ENCODE measurements around the gene VSIR. TPM values are rescaled to one million over a fixed set of nuclear protein-coding genes. Genes with fewer than 3 reads are reported as not detected.

Gene VSIR
- total and polyA plus RNA-seq, 2 donors from 2014 or later = 32.1 to 66.6 TPM

DNA sequence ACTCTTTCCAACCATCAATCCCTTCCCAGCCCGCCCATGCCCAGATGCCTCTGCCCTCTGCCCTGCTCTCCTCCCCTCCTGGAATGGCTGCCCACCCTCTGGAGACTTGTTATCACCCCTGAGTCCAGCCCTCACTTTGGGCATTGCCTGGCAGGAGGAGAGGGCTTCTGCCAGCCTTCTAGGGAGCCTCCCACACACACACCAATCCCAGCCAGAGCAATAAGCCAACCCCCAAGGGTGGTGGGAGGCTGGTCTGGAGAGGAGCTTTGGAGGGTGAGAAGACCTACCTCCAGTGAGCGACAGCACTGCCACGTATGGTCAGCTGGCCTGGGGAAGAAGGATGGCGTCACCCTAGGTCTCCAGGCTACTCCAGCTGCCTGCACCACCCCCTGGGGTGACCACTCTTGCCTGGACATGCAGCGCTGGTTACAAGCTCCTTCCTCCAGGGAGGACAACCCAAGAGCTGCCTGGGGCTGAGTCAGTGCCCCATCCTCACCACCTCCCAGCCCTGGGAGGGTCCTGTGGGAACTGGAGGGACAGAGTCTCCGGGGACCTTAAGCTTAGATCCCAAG lies 62.2 kb downstream of the VSIR start:
- Histone ChIP-seq H3K27ac (ENCODE audit: low read depth in 2 of 2, low read length in 2 of 2) (no peak overlapping the region), H3K4me1 (ENCODE audit: control insufficient read depth in 2 of 3, insufficient read depth in 2 of 3, low read depth in 1 of 3, low read length in 3 of 3) (peaks cover 0 to 25% (median 11%) of the 10 kb centered on the region in 3 donors), H3K9ac (ENCODE audit: low read length in 3 of 3) (no peak overlapping the region), H3K27me3 (ENCODE audit: control insufficient read depth, insufficient read depth, low read length) (no peaks in the 10 kb centered on the region), H3K36me3 (ENCODE audit: control insufficient read depth in 2 of 3, insufficient read depth in 3 of 3, low read length in 3 of 3) (no peaks in the 10 kb centered on the region), H3K4me3 (ENCODE audit: low read length in 3 of 3) (no peak overlapping the region), H3K9me3 (ENCODE audit: control insufficient read depth in 2 of 3, insufficient read depth in 1 of 3, low read length in 3 of 3) (no peaks in the 10 kb centered on the region)
- TF ChIP-seq, protein P1, sequence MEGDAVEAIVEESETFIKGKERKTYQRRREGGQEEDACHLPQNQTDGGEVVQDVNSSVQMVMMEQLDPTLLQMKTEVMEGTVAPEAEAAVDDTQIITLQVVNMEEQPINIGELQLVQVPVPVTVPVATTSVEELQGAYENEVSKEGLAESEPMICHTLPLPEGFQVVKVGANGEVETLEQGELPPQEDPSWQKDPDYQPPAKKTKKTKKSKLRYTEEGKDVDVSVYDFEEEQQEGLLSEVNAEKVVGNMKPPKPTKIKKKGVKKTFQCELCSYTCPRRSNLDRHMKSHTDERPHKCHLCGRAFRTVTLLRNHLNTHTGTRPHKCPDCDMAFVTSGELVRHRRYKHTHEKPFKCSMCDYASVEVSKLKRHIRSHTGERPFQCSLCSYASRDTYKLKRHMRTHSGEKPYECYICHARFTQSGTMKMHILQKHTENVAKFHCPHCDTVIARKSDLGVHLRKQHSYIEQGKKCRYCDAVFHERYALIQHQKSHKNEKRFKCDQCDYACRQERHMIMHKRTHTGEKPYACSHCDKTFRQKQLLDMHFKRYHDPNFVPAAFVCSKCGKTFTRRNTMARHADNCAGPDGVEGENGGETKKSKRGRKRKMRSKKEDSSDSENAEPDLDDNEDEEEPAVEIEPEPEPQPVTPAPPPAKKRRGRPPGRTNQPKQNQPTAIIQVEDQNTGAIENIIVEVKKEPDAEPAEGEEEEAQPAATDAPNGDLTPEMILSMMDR (IDR thresholded peaks at IDR 0.05; ENCODE audit: borderline replicate concordance, extremely low read depth, insufficient read depth) = no peak
- intact Hi-C loops (cut with DNase I) = no loop called here
- no peak for DNase-seq
- FAIRE-seq = no peak

DNA sequence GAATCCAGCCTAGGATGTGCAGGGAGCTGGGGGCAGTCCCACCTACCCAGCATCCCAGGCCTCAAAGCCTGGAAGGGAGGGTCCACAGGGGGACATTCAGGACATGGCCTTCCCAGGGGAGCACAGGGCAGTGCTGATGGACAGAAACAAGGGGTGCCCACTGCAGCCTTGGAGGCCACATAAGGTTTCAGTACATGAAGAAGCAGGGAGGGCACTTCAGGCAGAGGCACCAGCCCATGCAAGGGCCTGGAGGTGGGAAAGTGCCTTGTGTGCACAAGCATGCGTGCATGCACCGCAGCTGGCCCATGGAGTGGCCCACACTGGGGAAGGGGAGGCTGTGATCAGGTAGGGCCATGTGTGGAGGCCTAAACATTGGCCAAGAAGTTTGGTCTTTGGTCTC lies 62.8 kb downstream of the VSIR start:
- peaks cover 0 to 25% (median 11%) of the 10 kb centered on the region in 3 donors for H3K4me1 ChIP-seq (ENCODE audit: control insufficient read depth in 2 of 3, insufficient read depth in 2 of 3, low read depth in 1 of 3, low read length in 3 of 3)
- no peak for FAIRE-seq
- DNase-seq = no peak
- no peak overlapping the region for H3K27ac ChIP-seq (ENCODE audit: low read depth in 2 of 2, low read length in 2 of 2)
- H3K4me3 ChIP-seq (ENCODE audit: low read length in 3 of 3) = no peak overlapping the region
- intact Hi-C loops (cut with DNase I) = no loop called here
- no peaks in the 10 kb centered on the region for H3K9me3 ChIP-seq (ENCODE audit: control insufficient read depth in 2 of 3, insufficient read depth in 1 of 3, low read length in 3 of 3)
- no peak overlapping the region for H3K9ac ChIP-seq (ENCODE audit: low read length in 3 of 3)
- TF ChIP-seq, protein P1 (IDR thresholded peaks at IDR 0.05; ENCODE audit: borderline replicate concordance, extremely low read depth, insufficient read depth) = no peak
- no peaks in the 10 kb centered on the region for H3K36me3 ChIP-seq (ENCODE audit: control insufficient read depth in 2 of 3, insufficient read depth in 3 of 3, low read length in 3 of 3)
- H3K27me3 ChIP-seq (ENCODE audit: control insufficient read depth, insufficient read depth, low read length) = no peaks in the 10 kb centered on the region

DNA sequence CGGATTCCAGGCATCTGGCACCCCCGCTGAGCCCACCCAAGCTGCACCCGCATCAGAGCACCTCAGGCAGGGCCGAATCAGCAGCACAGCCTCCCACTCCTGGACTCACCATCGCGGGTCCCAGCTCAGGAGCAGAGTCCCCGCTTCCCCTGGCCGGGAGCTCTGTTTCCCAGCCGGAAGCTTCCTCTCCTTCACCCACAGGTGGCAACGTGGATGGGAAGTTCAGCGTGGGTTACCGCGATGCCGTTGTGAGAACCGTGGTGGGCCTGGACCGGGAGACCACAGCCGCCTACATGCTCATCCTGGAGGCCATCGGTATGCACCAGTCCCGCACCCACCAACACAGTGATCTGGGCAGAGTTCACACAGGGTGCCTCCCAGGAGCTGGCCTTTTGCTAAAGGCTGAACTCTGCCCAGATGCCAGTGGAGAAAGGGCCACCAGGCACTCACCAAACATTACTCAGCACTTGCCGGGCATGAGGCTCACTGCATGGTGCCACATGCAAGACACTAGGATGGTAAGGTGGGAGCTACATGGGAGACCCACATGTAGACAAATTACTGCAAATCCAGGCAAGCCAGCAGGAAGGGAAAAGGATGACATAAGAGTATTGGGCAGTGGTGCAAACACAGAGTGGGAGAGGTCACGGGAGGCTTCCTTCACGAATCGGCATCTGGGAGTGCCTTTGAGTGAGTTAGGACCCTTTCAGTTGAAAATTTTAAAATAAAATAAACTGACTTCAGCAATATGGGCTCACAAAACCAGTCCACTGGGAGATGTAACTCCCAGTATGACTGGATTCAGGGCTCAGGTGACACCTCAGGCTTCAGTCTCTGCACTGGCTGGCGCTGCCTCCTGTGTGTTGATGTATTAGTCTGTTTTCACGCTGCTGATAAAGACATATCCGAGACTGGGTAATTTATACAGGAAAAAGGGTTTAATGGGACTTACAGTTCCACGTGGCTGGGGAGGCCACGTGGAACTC lies 64.1 kb downstream of the VSIR start:
- no peaks in the 10 kb centered on the region for H3K27me3 ChIP-seq (ENCODE audit: control insufficient read depth, insufficient read depth, low read length)
- no peak for DNase-seq
- no peak overlapping the region for H3K4me3 ChIP-seq (ENCODE audit: low read length in 3 of 3)
- no peaks in the 10 kb centered on the region for H3K36me3 ChIP-seq (ENCODE audit: control insufficient read depth in 2 of 3, insufficient read depth in 3 of 3, low read length in 3 of 3)
- H3K4me1 ChIP-seq (ENCODE audit: control insufficient read depth in 2 of 3, insufficient read depth in 2 of 3, low read depth in 1 of 3, low read length in 3 of 3) = peaks cover 0 to 20% (median 11%) of the 10 kb centered on the region in 3 donors
- intact Hi-C loops (cut with DNase I) = no loop called here
- FAIRE-seq = no peak
- TF ChIP-seq, protein P1 (IDR thresholded peaks at IDR 0.05; ENCODE audit: borderline replicate concordance, extremely low read depth, insufficient read depth) = no peak
- no peak overlapping the region for H3K9ac ChIP-seq (ENCODE audit: low read length in 3 of 3)
- H3K9me3 ChIP-seq (ENCODE audit: control insufficient read depth in 2 of 3, insufficient read depth in 1 of 3, low read length in 3 of 3) = no peaks in the 10 kb centered on the region
- H3K27ac ChIP-seq (ENCODE audit: low read depth in 2 of 2, low read length in 2 of 2) = no peak overlapping the region

Data from kidney (tissue), 14 donors.